H1 (cell line): Measurements from ENCODE around the gene PIEZO1. TPM values are rescaled to one million over a fixed set of nuclear protein-coding genes. Genes with fewer than 3 reads are reported as not detected.

Source experiments
- CTCF ChIA-PET: fragments of 300-600 bp; sonication (Branson Sonifier 250); formaldehyde crosslinking; loops from one replicate; lab custom pipeline; 2021; ENCODE audit not compliant: partially characterized antibody; lab: Charles Lee
- POLR2A ChIA-PET: fragments of 300-600 bp; sonication (Branson Sonifier 250); formaldehyde crosslinking; loops from one replicate; lab custom pipeline; 2021; ENCODE audit warnings: inconsistent platforms; ENCODE audit not compliant: partially characterized antibody; lab: Charles Lee
- DNase-seq, 2 experiments: peaks; one replicate each; pipeline versions ENCODE4 v3.0.0 to v3.0.0-alpha.2; 2010 to 2022; ENCODE audit warnings: low spot score in 2 of 2, low read depth in 1 of 2, mixed read lengths in 1 of 2
- FAIRE-seq: peaks from 2 replicates; lab custom pipeline; 2011; peaks lifted over from hg19 to GRCh38; lab: Jason Lieb, UNC
- H2AFZ ChIP-seq: 2 replicates; pipeline ENCODE4 v1.8.1; 2012; ENCODE audit warnings: low read length, inconsistent platforms
- H2AK5ac ChIP-seq: 2 replicates; pipeline ENCODE4 v1.6.1; 2013; ENCODE audit warnings: low read depth, low read length
- H2BK120ac ChIP-seq: replicated peaks from 2 replicates; pipeline ENCODE3; 2013; ENCODE audit warnings: low read depth, low read length, inconsistent platforms
- H2BK12ac ChIP-seq: 2 replicates; pipeline ENCODE4 v1.6.1; 2013; ENCODE audit warnings: low read depth, low read length
- H2BK15ac ChIP-seq: 2 replicates; pipeline ENCODE4 v1.6.1; 2013; ENCODE audit warnings: low read length
- H2BK20ac ChIP-seq: 2 replicates; pipeline ENCODE4 v1.6.1; 2013; ENCODE audit warnings: low read length
- H2BK5ac ChIP-seq: 2 replicates; pipeline ENCODE4 v1.6.1; 2013; ENCODE audit warnings: low read depth, low read length
- H3K14ac ChIP-seq: 2 replicates; pipeline ENCODE4 v1.6.1; 2013; ENCODE audit warnings: inconsistent platforms; ENCODE audit not compliant: insufficient read length
- H3K18ac ChIP-seq: 2 replicates; pipeline ENCODE4 v1.6.1; 2013; ENCODE audit warnings: low read length; ENCODE audit errors: extremely low read depth
- H3K23ac ChIP-seq: 2 replicates; pipeline ENCODE4 v1.6.1; 2013; ENCODE audit warnings: inconsistent platforms; ENCODE audit not compliant: insufficient read length
- H3K23me2 ChIP-seq: 2 replicates; pipeline ENCODE4 v1.6.1; 2013; ENCODE audit warnings: low read depth, low read length
- H3K27ac ChIP-seq: 2 replicates; pipeline ENCODE4 v1.6.1; 2011; ENCODE audit warnings: low read depth, low read length, inconsistent platforms
- H3K27me3 ChIP-seq, 4 experiments: replicated peaks in 1 of 4; 1 replicate in 1 of 4; 2 replicates in 3 of 4; pipeline versions ENCODE4 v1.6.1 to v1.8.1; 2011 to 2013; ENCODE audit warnings: low read length in 3 of 4, mild to moderate bottlenecking in 3 of 4, inconsistent platforms in 2 of 4, mixed read lengths in 2 of 4, moderate library complexity in 1 of 4; ENCODE audit not compliant: control insufficient read depth in 3 of 4, insufficient read depth in 3 of 4; ENCODE audit errors: extremely low read depth in 1 of 4
- H3K36me3 ChIP-seq, 4 experiments: 2 replicates each; pipeline versions ENCODE4 v1.6.1 to v1.8.1; 2011 to 2013; ENCODE audit warnings: mild to moderate bottlenecking in 4 of 4, low read length in 3 of 4, moderate library complexity in 2 of 4, control low read depth in 1 of 4, inconsistent platforms in 1 of 4; ENCODE audit not compliant: insufficient read depth in 4 of 4, control insufficient read depth in 2 of 4
- H3K4ac ChIP-seq: replicated peaks from 2 replicates; pipeline ENCODE3; 2013; ENCODE audit warnings: low read length, low read depth, mixed read lengths, inconsistent platforms; ENCODE audit not compliant: insufficient read length
- H3K4me1 ChIP-seq, 4 experiments: replicated peaks in 1 of 4; 1 replicate in 1 of 4; 2 replicates in 3 of 4; pipeline versions ENCODE4 v1.6.1 to v1.8.1; 2011 to 2013; ENCODE audit warnings: low read length in 3 of 4, inconsistent platforms in 2 of 4, mixed read lengths in 1 of 4; ENCODE audit not compliant: insufficient read depth in 4 of 4, control insufficient read depth in 3 of 4
- H3K4me2 ChIP-seq, 2 experiments: 2 replicates each; pipeline versions ENCODE4 v1.6.1 to v1.8.1; 2011 to 2013; ENCODE audit warnings: low read depth in 2 of 2, low read length in 2 of 2, control low read depth in 1 of 2, inconsistent platforms in 1 of 2, mild to moderate bottlenecking in 1 of 2; ENCODE audit not compliant: insufficient read depth in 1 of 2
- H3K4me3 ChIP-seq, 4 experiments: fragments of 200-600, 300-600 bp in 1 of 4; sonication (generic), shearing (Covaris generic), sonication (Bioruptor Twin) in 1 of 4; 2 replicates each; pipeline versions ENCODE4 v1.5.1 to v1.8.1; 2011 to 2016; ENCODE audit warnings: low read length in 4 of 4, low read depth in 3 of 4, control low read depth in 2 of 4, inconsistent platforms in 2 of 4, mild to moderate bottlenecking in 2 of 4, mixed read lengths in 1 of 4, moderate library complexity in 1 of 4; ENCODE audit not compliant: insufficient read depth in 2 of 4; ENCODE audit errors: extremely low read depth in 1 of 4
- H3K56ac ChIP-seq: replicated peaks from 2 replicates; pipeline ENCODE3; 2013; ENCODE audit warnings: low read depth, mild to moderate bottlenecking, mixed read lengths, low read length, inconsistent platforms; ENCODE audit not compliant: insufficient read length
- H3K79me1 ChIP-seq: 2 replicates; pipeline ENCODE4 v1.6.1; 2013; ENCODE audit warnings: low read depth, low read length, control low read depth
- H3K79me2 ChIP-seq, 2 experiments: 2 replicates each; pipeline versions ENCODE4 v1.6.1 to v1.8.1; 2012 to 2013; ENCODE audit warnings: low read length in 2 of 2, mild to moderate bottlenecking in 2 of 2, inconsistent platforms in 1 of 2; ENCODE audit not compliant: insufficient read depth in 2 of 2, control insufficient read depth in 1 of 2
- H3K9ac ChIP-seq, 4 experiments: replicated peaks in 1 of 4; 1 replicate in 1 of 4; 2 replicates in 3 of 4; pipeline versions ENCODE4 v1.6.1 to v1.8.1; 2011 to 2013; ENCODE audit warnings: low read depth in 3 of 4, low read length in 3 of 4, control low read depth in 2 of 4, mild to moderate bottlenecking in 2 of 4, moderate library complexity in 2 of 4, inconsistent platforms in 1 of 4; ENCODE audit errors: extremely low read depth in 1 of 4
- H3K9me3 ChIP-seq, 2 experiments: 2 replicates each; pipeline versions ENCODE4 v1.6.1 to v1.8.1; 2012 to 2013; ENCODE audit warnings: mild to moderate bottlenecking in 2 of 2, moderate library complexity in 2 of 2, control low read depth in 1 of 2, inconsistent platforms in 1 of 2, low read depth in 1 of 2, low read length in 1 of 2, mixed read lengths in 1 of 2; ENCODE audit not compliant: insufficient read depth in 2 of 2
- H4K20me1 ChIP-seq, 2 experiments: replicated peaks in 1 of 2; 2 replicates each; pipeline versions ENCODE3 to v1.8.1; 2011 to 2013; ENCODE audit warnings: inconsistent platforms in 2 of 2, low read length in 2 of 2, mild to moderate bottlenecking in 1 of 2; ENCODE audit not compliant: insufficient read depth in 2 of 2, control insufficient read depth in 1 of 2
- H4K5ac ChIP-seq: 2 replicates; pipeline ENCODE4 v1.6.1; 2013; ENCODE audit warnings: low read length, low read depth, mixed read lengths, inconsistent platforms; ENCODE audit not compliant: insufficient read length
- H4K8ac ChIP-seq: 2 replicates; pipeline ENCODE4 v1.8.0; 2013; ENCODE audit warnings: mild to moderate bottlenecking, moderate library complexity, low read length, inconsistent platforms; ENCODE audit not compliant: insufficient read depth; ENCODE audit errors: extremely low read depth
- H4K91ac ChIP-seq: replicated peaks from 2 replicates; pipeline ENCODE3; 2013; ENCODE audit warnings: low read length, mixed read lengths, inconsistent platforms; ENCODE audit not compliant: insufficient read length
- E2F6 ChIP-seq: IDR thresholded peaks from 2 replicates; pipeline ENCODE4 v1.6.1; 2012; ENCODE audit warnings: inconsistent platforms
- EP300 ChIP-seq, 2 experiments: IDR thresholded peaks; 1 replicate in 1 of 2; 2 replicates in 1 of 2; pipeline ENCODE4 v1.6.1; 2011 to 2012; ENCODE audit warnings: low read depth in 2 of 2, low read length in 2 of 2, mild to moderate bottlenecking in 2 of 2, borderline replicate concordance in 1 of 2, inconsistent platforms in 1 of 2, moderate library complexity in 1 of 2
- SIN3A ChIP-seq, 2 experiments: IDR thresholded peaks in 1 of 2; conservative IDR thresholded peaks in 1 of 2; 2 replicates each; pipeline ENCODE4 v1.6.1; 2011 to 2012; ENCODE audit warnings: low read length in 2 of 2, improper control_type of control experiment in 1 of 2, low read depth in 1 of 2, mild to moderate bottlenecking in 1 of 2
- TAF7 ChIP-seq: optimal IDR thresholded peaks from 2 replicates; pipeline ENCODE3; 2011; ENCODE audit warnings: low read depth, mild to moderate bottlenecking, inconsistent platforms, low read length, moderate library complexity, borderline replicate concordance
- WGBS, 2 experiments: shearing (Covaris generic) in 1 of 2; methylation state at CpG; one replicate each; pipeline versions ENCODE4 v1.1.6 to v1.1.7; 2013 to 2015; ENCODE audit warnings: low lambda C conversion rate in 2 of 2, mixed read lengths in 2 of 2, inconsistent platforms in 1 of 2, low coverage in 1 of 2, missing lambda C conversion rate in 1 of 2; ENCODE audit not compliant: insufficient replicate concordance in 2 of 2, insufficient coverage in 1 of 2, insufficient read length in 1 of 2; ENCODE audit errors: extremely low coverage in 1 of 2, missing lambda C conversion rate in 1 of 2; 5-methylcytosine and 5-hydroxymethylcytosine counted together
- polyA plus RNA-seq, 7 experiments: library from polyadenylated mRNA; depleted of rRNA in 3 of 7; stranded (reverse) in 5 of 7; unstranded in 2 of 7; fragments of >200 nt in 5 of 7; fragments of 200-250 nt in 2 of 7; gene quantifications; 1 replicate in 5 of 7; 2 replicates in 1 of 7; 4 replicates in 1 of 7; pipeline versions ENCODE4 v1.2.1 to v1.2.3, GENCODE V29; 2011 to 2013; ENCODE audit warnings: missing spikeins in 2 of 7, mixed read lengths in 2 of 7
- total RNA-seq: library from RNA; stranded (reverse); fragmentation: NEBNext Ultra II Directional; extraction: Animal tissue kit (Norgen Biotek cat#: 25700); gene quantifications from 2 replicates; pipeline ENCODE4 v1.2.1, GENCODE V29; 2021

Gene PIEZO1
- total and polyA plus RNA-seq, 2 of the 8 experiments (the other 6 are each of a cell fraction or from before 2014, with no cell fraction given), result 42.3 to 67.5 TPM

- WGBS, 2 experiments, result 66% methylated on average over 33 of the region's 39 CpGs; no CpG with 5 or more reads in 1 of the 2 experiments
- ChIA-PET POLR2A (interaction anchor here (0.7 to 1.7 kb wide), 10 partner anchors 9 to 113 kb away, joined by 3 to 5 read pairs (median 3); no protein-coding TSS in a partner anchor), CTCF (interaction anchor here (0.9 to 2.0 kb wide), 4 partner anchors 9 to 67 kb away, joined by 3 to 6 read pairs (median 4); no protein-coding TSS in a partner anchor)
- Histone ChIP-seq H3K9me3 (no peaks in the 10 kb centered on the region), H4K20me1 (peaks cover 26 to 38% of the 10 kb centered on the region in 2 experiments), H3K36me3 (peaks cover 33 to 53% (median 45%) of the 10 kb centered on the region in 4 experiments), H2AFZ (no peak overlapping the region), H3K23me2 (peaks cover 7% of the 10 kb centered on the region; the same call in 1 of the 2 replicates), H3K4me3 (peak overlapping the region; percentile 59 to 84 (median 80)), H4K5ac (no peak overlapping the region), H2BK5ac (peak overlapping the region; percentile 60; the same call in 1 of the 2 replicates), H2AK5ac (no peak overlapping the region), H4K8ac (peak overlapping the region; percentile 63; the same call in 1 of the 2 replicates), H3K27ac (peak overlapping the region; percentile 63; the same call in 1 of the 2 replicates), H4K91ac (no peak overlapping the region), H2BK120ac (no peak overlapping the region), H3K18ac (peak overlapping the region; percentile 60), H3K14ac (no peak overlapping the region), H3K79me1 (peaks cover 12% of the 10 kb centered on the region), H3K56ac (no peak overlapping the region), H3K4me2 (peak overlapping the region; percentile 87 to 95), H3K27me3 (no peaks in the 10 kb centered on the region), H2BK20ac (no peak overlapping the region), H2BK15ac (no peak overlapping the region), H3K9ac (peak overlapping the region; percentile 66 to 88 (median 80)), H2BK12ac (no peak overlapping the region), H3K23ac (no peak overlapping the region), H3K4ac (no peak overlapping the region), H3K79me2 (peaks cover 0 to 16% of the 10 kb centered on the region in 2 experiments; a peak in 2 of 4 replicates), H3K4me1 (peaks cover 0 to 12% (median 9%) of the 10 kb centered on the region in 4 experiments; a peak in 5 of 7 replicates)
- TF ChIP-seq E2F6, result no peak
- no peak for TF ChIP-seq EP300 (IDR thresholded peaks at IDR 0.05; ENCODE audit: borderline replicate concordance in 1 of 2, low read depth in 2 of 2, low read length in 2 of 2)
- 0 out of 4 replicates have a peak, but pooled peaks of 1 of the 2 experiments have one; percentile 37 for TF ChIP-seq SIN3A (conservative IDR thresholded peaks at IDR 0.05 in 1 of 2, IDR thresholded peaks at IDR 0.05 in 1 of 2; ENCODE audit: low read depth in 1 of 2, low read length in 2 of 2)
- peak; percentile 15 for TF ChIP-seq TAF7
- FAIRE-seq (no peak), DNase-seq (no peak)
Measured at GRCh38 chr16:88804552-88805339, 19.7 kb upstream of the PIEZO1 start.
